ENCODE data around the gene PAK6.
A peak's percentile ranks its signal among the peaks of the same experiment; 100 is the strongest.

PAK6 gene

DNA sequence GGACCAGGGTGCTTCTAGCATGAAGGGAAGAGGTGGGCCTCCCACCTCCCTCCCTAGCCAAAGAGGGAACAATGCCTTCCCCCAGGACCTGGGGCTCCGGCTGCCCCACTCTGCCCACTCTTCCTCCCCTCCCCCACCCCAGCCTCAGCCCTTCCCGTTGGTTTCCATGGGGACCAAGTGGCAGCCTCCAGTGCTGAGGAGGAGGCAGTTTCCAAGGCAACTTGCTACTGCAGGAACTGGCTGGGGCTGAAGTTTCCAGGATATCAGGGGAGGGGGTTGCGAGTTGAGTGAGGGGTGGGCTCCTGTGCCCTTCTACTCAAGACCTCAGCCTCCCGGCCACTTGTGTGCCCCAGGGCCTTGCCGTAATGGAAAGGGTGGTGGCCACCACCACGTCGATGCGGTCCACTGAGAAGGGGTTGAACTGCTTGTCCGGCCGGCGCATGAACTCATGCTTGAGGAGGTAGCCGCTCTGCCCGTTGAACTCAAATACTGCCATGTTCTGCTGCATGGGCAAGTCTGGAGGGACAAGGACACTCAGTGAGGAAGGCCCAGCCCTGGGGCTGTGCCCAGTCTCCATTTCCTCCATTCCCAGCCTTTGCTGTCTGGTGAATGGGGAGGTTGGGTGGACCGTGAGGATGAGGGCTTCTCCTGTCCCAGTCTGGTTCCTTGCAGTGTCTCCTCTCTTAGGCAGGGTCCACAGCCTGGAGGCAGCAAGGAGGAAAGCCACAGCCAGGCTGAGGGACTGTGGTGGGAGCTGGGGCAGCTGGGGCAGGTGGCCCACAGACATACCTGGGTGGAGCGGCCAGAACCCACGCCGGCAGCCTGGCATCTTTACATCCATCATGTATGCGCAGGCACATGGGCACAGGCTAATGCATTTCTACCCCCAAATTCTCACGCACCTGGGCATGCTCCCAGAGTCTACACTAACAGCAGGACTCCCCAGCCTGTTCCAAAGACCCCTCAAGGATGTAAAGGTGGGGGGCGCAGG, 55.3 kb downstream of the PAK6 start:
- no peak for DNase-seq

- no peak for DNase-seq
These were observed 56.4 kb downstream of the PAK6 start for GRCh38 chr15:40295297-40295696.

DNA sequence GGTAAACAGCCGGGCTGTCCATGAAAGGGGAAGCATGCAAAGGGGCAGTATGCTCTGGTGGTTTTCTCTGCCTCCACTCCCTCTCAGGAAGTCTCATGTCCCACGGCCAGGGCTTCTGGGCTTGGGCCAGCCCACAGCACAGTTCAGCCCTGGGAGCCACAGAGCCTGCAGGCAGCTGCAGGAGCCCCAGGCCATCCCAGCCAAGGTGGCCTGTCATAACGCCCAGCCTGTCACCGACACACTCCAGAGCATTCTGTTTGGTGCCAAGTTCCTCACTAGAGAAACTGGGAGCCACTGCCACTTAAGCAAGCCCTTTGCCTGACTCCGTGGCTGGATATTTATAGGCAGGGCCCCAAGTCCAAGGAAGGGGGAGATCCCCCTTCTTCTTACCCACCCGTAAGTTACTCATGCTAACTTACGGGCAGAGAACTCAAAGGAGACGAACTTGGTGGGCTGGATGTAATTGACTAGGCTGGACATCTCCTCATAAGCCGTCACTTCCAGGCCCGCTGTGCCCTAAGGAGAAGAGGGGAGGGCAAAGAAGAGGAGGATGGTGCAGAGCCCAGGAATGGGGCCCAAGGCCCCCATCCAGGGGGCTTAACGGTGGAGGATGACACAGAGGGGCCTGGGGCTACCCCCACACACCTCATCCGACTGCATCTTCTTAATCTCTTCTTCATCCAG, 57.2 kb downstream of the PAK6 start:
- no peak for DNase-seq

DNA sequence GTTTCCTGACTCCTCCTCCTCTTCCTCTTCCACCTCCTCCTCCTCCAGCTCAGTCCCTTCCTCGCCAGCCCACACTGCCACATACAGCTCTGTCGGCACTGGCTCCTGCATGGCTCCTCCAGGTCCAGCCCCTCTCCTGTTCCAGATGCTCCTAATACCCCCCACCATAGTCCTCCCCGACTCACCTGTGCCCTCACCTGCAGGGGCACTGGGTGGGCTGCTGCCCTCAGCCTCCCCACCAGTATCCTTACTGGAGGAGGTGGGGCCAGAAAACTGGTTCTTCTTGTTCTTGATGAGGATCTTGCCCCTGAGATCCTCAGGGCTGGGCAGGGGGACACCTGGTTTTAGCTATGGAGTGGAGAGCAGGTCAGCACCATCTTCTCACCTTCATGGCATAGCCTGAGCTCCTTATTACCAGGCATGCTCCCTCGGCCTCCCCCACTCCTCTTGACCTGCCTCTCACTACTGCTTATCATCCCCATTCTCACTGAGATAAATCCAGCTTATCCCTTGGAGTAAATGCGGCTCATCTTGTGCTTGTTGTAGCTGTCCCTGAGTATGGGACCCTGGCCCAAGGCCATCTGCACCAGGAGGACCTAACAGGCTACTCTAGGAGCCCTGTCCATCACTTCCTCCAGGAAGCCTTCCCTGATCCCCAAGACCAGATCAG, 57.8 kb downstream of the PAK6 start:
- no peak for DNase-seq

DNA sequence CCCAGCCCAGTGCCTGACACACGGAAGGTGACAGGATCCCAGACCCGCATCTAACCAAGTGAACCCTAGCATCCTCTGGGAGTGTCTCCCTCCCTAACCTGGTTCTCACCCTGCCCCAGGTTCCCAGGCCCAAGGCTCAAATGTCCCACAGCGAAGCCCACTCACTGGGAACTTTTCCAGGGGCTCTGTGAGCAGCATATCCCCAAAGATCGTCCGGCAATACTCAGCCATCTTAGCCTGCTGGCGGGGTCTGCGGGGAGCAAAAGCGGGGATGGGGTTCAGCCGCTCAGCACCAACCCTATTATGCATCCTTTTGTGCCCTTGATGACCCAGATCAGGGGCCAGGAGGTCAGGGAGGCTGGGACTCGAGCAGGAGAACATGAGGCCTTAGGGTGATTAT, 58.5 kb downstream of the PAK6 start:
- DNase-seq = no peak

DNA sequence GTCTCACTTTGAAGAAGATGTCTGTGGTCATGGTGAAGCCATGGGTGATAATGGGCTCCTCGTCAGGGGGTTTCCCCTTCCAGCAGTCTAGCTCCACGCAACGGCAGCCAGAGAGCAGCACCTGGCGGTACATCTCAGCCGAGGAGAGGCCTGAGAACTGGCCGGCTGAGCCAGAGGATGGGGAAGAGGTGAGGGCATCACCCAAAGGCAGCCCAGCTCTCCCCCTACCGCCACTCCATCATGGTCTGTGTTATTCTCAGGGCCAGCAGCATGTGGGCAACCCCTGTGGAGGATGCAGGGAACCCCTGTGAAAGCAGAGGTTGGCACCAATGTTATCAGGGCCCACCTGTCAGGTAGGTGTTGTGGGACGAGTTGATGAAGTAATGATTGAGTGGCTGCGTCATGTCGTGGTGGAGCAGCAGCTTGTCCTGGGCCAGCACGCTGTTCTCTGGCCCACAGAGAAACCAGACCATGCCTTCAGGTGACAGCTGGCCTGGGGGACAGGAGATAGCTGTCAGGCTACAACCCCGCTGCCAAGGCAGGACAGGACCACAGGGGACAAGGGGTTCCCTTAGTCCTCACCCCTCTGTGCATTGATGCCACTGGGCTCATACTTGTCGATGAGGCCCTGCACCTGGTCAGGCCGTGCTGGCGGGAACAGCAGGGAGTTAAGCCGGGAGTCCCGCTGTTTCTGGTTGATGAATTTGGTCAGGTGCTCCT, 59.5 kb downstream of the PAK6 start:
- DNase-seq = no peak

DNA sequence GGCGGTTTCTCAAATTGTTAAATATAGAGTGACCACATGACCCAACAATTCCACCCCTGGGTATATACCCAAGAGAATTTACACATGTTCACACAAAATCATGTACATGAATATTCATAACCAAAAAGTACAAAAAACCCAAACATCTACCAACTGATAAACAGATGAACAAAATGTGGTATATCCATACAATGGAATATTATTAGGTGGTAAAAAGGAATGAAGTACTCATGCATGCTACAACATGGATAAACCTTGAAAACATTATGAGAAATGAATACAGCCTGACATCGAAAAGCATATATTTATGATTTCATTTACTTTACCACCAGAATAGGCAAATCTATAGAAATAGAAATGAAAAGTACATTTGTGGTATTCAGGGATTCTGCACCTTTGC, 61.5 kb downstream of the PAK6 start:
- DNase-seq = no peak

- no peak for DNase-seq
These were observed 61.9 kb downstream of the PAK6 start for GRCh38 chr15:40300771-40301170.

GRCh38 chr15:40301467-40302179, 62.8 kb downstream of the PAK6 start:
- DNase-seq = no peak

DNA sequence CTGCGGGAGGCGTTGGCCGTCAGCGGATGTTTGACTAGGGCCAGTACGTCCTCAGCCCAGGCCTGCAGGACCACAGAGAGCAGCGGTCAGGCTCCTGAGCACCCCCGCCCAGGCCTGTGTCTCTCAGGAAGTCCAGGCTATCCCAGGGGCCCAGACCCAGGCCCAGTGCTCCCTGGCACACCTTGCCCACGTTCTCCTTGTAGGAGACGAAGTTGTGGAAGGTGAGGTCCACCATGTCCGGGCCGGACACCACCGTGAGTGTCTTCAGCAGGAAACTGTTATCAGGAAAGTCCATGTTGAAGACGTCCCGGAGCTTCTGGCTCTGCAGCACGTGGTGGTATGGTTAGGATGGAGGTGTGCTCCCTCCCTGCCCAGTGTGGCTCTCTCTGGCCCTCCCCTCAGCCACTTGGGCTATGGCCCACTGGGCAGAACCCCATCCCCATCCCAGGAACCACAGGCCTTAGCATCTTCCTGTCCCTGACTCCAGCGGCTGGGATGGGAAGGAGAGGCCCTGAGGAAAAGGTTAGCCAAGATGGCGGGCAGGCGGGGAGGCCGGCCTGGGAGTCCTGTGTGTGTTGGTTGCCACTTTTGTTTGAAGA, 63.5 kb downstream of the PAK6 start:
- no peak for DNase-seq

- DNase-seq = no peak
These were observed 64.1 kb downstream of the PAK6 start for GRCh38 chr15:40302981-40303380.

- DNase-seq = no peak
These were observed 64.7 kb downstream of the PAK6 start for GRCh38 chr15:40303576-40303975.

DNA sequence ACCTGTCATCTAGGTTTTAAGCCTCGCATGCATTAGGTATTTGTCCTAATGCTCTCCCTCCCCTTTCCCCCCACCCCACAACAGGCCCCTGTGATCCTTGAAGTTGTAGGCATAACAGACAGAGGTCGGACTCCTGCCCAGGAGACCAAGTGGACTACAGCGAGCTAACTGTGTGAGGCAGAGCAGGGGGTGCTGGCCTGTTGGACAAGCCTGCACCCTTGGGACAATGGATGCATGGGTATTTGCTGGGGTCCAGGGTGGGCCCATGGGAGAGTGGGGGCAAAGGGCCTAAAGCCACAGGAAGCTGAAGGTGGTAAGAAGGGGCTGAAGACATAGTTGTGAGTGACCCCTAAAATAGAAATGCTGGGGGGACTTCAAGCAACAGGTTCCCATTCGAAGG, 66.4 kb downstream of the PAK6 start:
- no peak for DNase-seq

- no peak for DNase-seq
These were observed 67.5 kb downstream of the PAK6 start for GRCh38 chr15:40306371-40306770.

GRCh38 chr15:40306908-40307307, 68.0 kb downstream of the PAK6 start:
- DNase-seq = no peak

- DNase-seq = peak; percentile 42
These were observed 68.8 kb downstream of the PAK6 start, which contains the start of gene PLCB2 for GRCh38 chr15:40307421-40308211. PLCB2 (minus strand) TSS chr15:40307935; CDS start chr15:40307672, 263 bp downstream.

- no peak for DNase-seq
These were observed 70.5 kb downstream of the PAK6 start for GRCh38 chr15:40309344-40309862.

GRCh38 chr15:40310001-40310959, 71.4 kb downstream of the PAK6 start:
- peak; percentile 9 for DNase-seq

DNA sequence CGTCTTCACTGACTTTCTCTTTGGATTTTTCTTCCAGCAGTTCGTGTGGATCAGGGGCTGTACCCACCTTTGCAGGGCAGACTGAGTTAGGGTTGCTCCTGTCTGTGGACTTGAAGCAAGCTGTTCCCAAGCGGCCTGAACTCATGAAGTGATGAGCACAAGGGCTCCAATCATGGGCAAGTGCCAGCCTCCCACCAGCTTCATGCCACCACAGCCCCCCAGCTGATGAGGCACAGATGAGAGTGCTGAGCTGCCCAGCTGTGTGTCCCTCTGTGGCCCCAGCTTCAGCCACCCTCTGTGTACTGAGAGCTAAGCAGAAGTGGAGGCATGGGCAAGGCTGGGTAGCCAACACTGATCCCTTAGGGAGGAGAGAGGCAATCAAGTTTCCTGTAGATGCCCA, 72.1 kb downstream of the PAK6 start:
- no peak for DNase-seq
